ENCODE results near the gene EPDR1.

Gene EPDR1

DNA sequence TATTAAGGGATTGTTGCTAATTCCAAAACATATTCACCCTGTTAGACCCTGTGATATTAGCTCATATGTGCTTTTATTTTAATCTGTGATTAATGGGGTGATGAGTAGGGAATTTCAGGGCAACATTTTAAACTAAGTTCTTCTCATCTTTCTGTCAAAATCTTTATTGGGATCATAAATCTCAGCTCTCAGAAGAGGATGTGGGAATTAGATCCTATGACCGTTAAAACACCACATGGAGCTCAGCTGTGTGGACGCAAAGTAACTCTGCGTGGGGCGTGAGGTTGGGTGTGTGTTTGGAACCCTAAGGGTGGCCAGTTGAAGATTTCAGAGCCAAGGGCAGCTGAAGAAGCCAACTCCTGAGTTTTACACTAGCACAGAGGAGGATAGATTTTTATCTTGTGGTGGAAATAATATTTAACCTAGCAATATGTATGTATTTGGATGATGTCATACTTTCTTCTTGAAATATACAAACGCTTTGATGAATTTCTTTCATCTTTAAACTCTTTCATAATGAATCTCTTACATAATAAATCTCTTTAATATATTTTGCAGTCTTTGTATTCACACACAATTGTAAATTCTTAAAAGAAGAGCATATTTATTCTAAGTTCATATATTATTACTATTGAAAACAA, 64.4 kb downstream of the EPDR1 start:
- no peak for DNase-seq

DNA sequence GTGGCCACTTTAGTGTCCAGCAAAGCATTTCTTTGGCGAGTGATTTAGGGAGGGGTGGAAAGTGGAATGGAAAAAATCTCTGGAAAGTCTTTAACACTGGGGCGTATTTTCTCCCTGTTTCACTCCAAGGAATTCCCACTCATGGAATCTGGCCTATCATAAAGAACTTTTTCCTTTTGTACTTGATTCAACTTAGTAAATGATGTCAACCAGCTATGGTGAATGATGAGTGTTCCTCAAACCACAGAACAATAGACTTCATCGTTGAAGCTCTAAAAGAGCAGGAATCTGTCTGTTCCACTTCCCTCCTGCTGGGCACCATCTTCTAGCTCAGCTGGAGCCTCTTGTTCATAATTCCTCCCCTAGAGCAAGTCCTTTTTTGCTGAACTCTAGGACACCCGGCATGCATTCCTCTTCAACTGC, 66.5 kb downstream of the EPDR1 start:
- no peak for DNase-seq

DNA sequence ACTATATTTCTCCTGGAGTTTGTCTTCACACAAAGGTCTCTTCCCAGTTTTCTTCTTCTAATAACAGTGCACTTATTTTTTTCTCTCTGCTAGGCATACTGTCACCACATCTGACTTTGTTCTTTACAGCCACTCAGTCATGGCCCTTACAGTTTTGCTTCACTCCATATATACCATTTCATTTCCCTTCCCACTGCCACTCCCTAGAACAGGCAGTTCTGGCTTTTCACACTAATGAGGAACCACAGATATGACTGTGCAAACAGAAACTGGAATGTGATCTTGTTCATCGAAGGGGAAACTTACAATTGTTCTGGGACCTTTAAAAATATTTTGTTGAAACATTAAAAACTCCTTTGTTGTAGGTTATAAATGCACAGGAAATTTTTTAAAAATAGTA, 67.3 kb downstream of the EPDR1 start:
- no peak for DNase-seq

DNA sequence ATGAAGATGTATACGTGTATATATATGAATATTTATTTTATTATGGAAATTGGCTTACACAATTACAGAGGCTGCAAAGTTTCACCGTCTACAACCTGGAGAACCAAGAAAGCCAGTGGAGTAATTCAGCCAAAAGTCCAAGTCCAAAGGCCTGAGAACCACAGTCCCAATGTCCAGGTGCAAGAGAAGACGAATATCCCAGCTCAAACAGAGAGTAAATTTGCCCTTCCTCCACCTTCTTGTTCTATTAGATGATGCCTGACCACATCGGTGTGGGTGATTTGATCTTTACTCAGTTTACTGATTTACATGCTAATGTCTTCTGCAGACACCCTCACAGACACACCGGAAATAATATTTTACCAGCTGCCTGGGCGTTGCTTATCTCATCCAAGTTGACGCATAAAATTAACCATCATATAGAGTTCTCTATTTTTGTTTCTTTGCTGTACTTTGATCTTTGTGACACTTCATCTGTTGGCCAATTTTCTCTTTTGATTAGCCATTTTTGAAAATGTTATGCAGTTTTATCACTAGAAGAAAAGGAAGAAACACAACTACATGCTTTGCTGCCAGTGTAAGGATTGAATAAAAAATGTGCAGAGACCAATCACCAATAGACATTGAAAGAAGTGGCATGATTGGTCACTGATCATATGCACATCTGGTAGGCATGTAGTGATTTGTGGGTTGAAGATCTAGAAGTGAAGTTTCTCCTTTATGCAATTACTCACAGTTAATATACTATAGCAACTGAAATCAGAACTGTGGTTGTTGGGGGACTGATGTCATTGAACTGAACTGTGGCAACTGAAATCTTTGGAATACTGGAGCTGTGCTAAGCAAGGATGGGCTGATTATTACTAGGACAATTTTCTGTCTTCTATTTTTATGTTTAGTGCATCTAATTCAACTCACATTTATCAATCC, 68.5 kb downstream of the EPDR1 start:
- DNase-seq, result no peak

DNA sequence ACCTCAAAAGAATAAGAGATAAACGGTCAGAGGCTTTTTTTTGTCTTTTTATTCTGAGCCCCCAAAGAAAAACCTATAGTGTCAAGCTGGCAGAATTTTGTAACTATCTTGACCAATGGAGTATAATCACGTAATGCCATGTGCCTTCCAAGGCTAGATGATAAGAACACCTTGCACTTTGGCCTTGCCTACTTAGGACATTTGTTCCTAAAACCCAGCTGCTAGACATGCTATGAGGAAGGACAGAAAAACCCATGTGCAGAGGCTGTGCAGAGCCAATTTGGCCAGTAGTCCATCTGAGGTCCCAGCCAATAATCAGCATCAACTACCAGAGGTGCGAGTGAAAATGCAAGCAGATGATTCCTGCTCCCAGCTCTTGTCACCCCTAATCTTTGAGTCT, 69.9 kb downstream of the EPDR1 start:
- DNase-seq, result no peak

DNA sequence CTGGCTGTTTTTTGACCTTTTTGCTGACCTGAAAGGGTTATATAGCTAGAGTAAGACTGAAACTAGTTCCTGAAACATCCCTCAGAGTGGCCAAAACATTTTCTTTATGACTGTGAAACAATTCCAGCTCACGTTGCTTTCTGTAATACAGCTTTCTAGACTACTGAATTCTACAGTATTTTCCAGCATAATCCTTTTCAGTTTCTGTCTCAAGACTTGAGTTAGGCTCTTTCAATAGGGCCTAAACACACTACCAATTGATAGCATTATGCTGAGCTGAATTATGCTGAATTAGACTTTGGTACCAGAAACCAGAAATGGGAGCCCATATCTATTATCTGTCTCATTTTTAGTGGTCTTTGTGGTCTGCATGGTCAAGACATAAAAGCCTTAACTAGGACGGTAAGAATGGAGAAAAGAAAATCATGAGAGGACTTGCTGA, 72.6 kb downstream of the EPDR1 start:
- DNase-seq, result no peak

DNA sequence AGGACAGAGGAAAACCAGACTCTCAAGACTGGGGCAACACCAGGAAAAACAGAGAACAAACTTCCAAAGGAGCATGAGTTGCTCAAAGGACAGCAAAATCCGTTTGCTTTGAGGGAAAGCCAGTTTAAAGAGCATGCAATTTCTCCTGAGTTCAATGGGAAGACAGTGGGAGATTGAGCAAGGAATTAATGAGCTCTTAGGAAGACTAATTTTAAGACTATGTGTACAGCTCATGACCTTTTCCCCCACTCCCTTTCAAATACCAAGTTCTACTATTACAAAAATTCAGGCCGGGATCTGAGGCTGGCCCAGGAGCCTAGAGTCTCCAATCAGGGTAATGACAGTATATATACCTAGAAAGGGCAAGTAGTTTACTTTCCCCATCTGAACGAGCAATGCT, 79.2 kb downstream of the EPDR1 start:
- DNase-seq, result no peak

DNA sequence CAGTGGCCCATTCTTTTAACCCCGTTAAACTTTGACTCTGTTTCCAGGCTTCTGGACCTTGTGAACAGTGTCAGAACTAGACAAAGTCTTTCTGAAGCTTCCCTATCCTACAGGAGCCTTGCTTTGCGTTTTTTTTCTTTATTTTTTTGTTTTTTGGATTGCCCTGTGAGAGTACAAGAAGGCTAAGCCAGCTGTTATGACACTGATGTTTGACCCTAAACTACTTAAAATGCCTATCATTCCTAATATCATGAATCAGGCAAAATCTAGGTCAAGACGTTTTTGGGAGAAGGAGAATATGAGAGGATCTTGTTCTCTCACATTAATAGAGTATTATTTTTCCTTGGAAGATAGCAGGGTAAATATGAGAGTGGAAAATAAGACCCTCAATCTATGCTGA, 79.8 kb downstream of the EPDR1 start:
- DNase-seq, result no peak

All from stimulated activated naive CD4-positive, alpha-beta T cell treated with Interleukin-2 at 50 U/mL for 16 hours (primary cell).